PC-3 (cell line): ENCODE data around the gene PPIH. TPM values are rescaled to one million over a fixed set of nuclear protein-coding genes. Genes with fewer than 3 reads are reported as not detected.

Experiments used
- ATAC-seq: fragments of 200-7000 bp; cut with Tn5 transposase; 2 replicates; pipeline ENCODE4 v1.9.1; 2020; ENCODE audit warnings: mild to moderate bottlenecking, moderate library complexity
- BruUV-seq: library from RNA; stranded (reverse); fragments of 400-500 nt; replicated peaks from 2 replicates; lab custom pipeline; 2021; lab: Mats Ljungman, UMichigan
- CTCF ChIA-PET: fragments of 300-600 bp; sonication (Branson Sonifier 250); formaldehyde crosslinking; loops from one replicate; lab custom pipeline; 2022; ENCODE audit warnings: antibody characterized with exemption; lab: Charles Lee
- POLR2A ChIA-PET: fragments of 300-600 bp; sonication (Branson Sonifier 250); formaldehyde crosslinking; loops from one replicate; lab custom pipeline; 2022; ENCODE audit warnings: antibody characterized with exemption; ENCODE audit not compliant: unreplicated experiment; lab: Charles Lee
- DNase-seq: peaks from one replicate; pipeline ENCODE4 v3.0.0-alpha.2; 2015
- H2AFZ ChIP-seq: fragments of 300-600 bp; sonication (generic); 2 replicates; pipeline ENCODE4 v1.6.0; 2016; ENCODE audit warnings: antibody characterized with exemption, low read length
- H3F3A ChIP-seq: fragments of 300-600 bp; sonication (generic); one replicate; pipeline ENCODE4 v1.6.0; 2017; ENCODE audit warnings: antibody characterized with exemption, low read length, control low read depth, mild to moderate bottlenecking; ENCODE audit not compliant: unreplicated experiment
- H3K27ac ChIP-seq: fragments of 300-600 bp; sonication (generic); 2 replicates; pipeline ENCODE4 v1.5.1; 2016; ENCODE audit warnings: mild to moderate bottlenecking, low read length
- H3K27me3 ChIP-seq: fragments of 300-600 bp; sonication (generic); 2 replicates; pipeline ENCODE4 v1.6.1; 2016; ENCODE audit warnings: low read length, mixed read lengths
- H3K36me3 ChIP-seq: fragments of 300-600 bp; sonication (generic); 2 replicates; pipeline ENCODE4 v1.6.1; 2016; ENCODE audit warnings: low read depth, mixed run types, low read length, mixed read lengths
- H3K4me1 ChIP-seq: fragments of 300-600 bp; sonication (generic); 2 replicates; pipeline ENCODE4 v1.5.1; 2016; ENCODE audit warnings: low read length; ENCODE audit not compliant: insufficient read depth
- H3K4me2 ChIP-seq: fragments of 300-600 bp; sonication (generic); 2 replicates; pipeline ENCODE4 v1.6.0; 2016; ENCODE audit warnings: low read length
- H3K4me3 ChIP-seq: fragments of 300-600 bp; sonication (generic); 2 replicates; pipeline ENCODE4 v1.5.1; 2016; ENCODE audit warnings: mild to moderate bottlenecking, low read length, mixed read lengths
- H3K79me2 ChIP-seq: fragments of 300-600 bp; sonication (generic); 2 replicates; pipeline ENCODE4 v1.6.1; 2017; ENCODE audit warnings: low read length, mixed read lengths
- H3K9ac ChIP-seq: fragments of 300-600 bp; sonication (generic); 2 replicates; pipeline ENCODE4 v1.6.0; 2016; ENCODE audit warnings: mild to moderate bottlenecking, low read length
- H3K9me2 ChIP-seq: fragments of 300-600 bp; sonication (generic); replicated peaks from 2 replicates; pipeline ENCODE4 v1.6.1; 2016; ENCODE audit warnings: mixed run types, low read length, mixed read lengths
- H3K9me3 ChIP-seq: fragments of 300-600 bp; sonication (generic); 2 replicates; pipeline ENCODE4 v1.6.1; 2016; ENCODE audit warnings: low read length, mixed read lengths
- H4K20me1 ChIP-seq: fragments of 300-600 bp; sonication (generic); 2 replicates; pipeline ENCODE4 v1.6.1; 2016; ENCODE audit warnings: low read length, mixed read lengths
- CTCF ChIP-seq: fragments of 300-600 bp; sonication (generic); conservative IDR thresholded peaks from 2 replicates; pipeline ENCODE4 v1.5.1; 2017; ENCODE audit warnings: antibody characterized with exemption, low read depth, mild to moderate bottlenecking, low read length
- EZH2 ChIP-seq: fragments of 300-600 bp; sonication (generic); IDR thresholded peaks from one replicate; pipeline ENCODE4 v1.6.1; 2017; ENCODE audit warnings: antibody characterized with exemption, mild to moderate bottlenecking, low read length; ENCODE audit not compliant: unreplicated experiment
- EZH2phosphoT487 ChIP-seq: fragments of 300-600 bp; sonication (generic); IDR thresholded peaks from 2 replicates; pipeline ENCODE4 v1.6.1; 2018; ENCODE audit warnings: mild to moderate bottlenecking, antibody characterized with exemption, low read length, borderline replicate concordance
- intact Hi-C: fragments of 100-400 bp; cut with micrococcal nuclease; formaldehyde crosslinking; loops from 2 replicates; pipeline ENCODE4 v1.9.0; 2023
- total RNA-seq: library from RNA; depleted of rRNA; stranded (reverse); fragments of >200 nt; gene quantifications from 2 replicates; pipeline ENCODE4 v1.2.3, GENCODE V29; 2014

PPIH gene
- total RNA-seq, 1 experiment from 2014 or later = 103 TPM

DNA sequence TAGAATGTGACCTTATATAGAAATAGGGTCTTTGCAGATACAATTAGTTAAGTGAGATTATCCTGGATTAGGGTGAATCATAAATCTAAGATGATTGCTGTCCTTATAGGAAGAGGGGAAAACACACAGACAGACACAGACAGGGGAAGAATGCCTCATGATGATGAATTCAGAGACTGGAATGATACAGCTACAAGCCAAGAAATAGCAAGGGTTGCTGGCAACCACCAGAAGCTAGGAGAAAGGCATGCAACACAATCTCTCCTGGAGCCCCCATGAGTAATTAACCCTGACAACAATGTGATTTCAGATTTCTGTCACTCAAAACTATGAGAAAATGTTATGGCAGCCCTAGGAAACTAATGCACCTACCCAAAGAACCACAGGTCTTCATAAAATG is 19.1 kb upstream of the PPIH start:
- no peak for DNase-seq
- POLR2A ChIA-PET = no interaction called here
- no peaks in the 10 kb centered on the region for H3K36me3 ChIP-seq

GRCh38 chr1:42646056-42646455 is 12.2 kb upstream of the PPIH start:
- ATAC-seq = no peak
- no peaks in the 10 kb centered on the region for H3F3A ChIP-seq
- no peaks in the 10 kb centered on the region for H3K79me2 ChIP-seq
- BruUV-seq = no TSS peak
- no peak overlapping the region for H3K27ac ChIP-seq
- no peaks in the 10 kb centered on the region for H3K4me1 ChIP-seq
- H3K27me3 ChIP-seq = 0 out of 2 replicates have a peak, but pooled peaks cover 7% of the 10 kb centered on the region
- ChIA-PET POLR2A (no interaction called here), CTCF (no interaction called here)
- H3K4me3 ChIP-seq = no peak overlapping the region
- no peaks in the 10 kb centered on the region for H3K9me3 ChIP-seq
- H3K36me3 ChIP-seq = no peaks in the 10 kb centered on the region
- intact Hi-C loops = no loop called here
- no peaks in the 10 kb centered on the region for H4K20me1 ChIP-seq
- H3K4me2 ChIP-seq = no peak overlapping the region
- no peak for DNase-seq
- H3K9ac ChIP-seq = no peak overlapping the region
- H2AFZ ChIP-seq = no peak overlapping the region
- TF ChIP-seq EZH2phosphoT487 (no peak), CTCF (no peak), EZH2 (no peak)
- H3K9me2 ChIP-seq = no peaks in the 10 kb centered on the region; the same call in 1 of the 2 replicates

More for the DNA sequence above, 19.1 kb upstream of the PPIH start:
- intact Hi-C loops = no loop called here
- no peaks in the 10 kb centered on the region for H3F3A ChIP-seq
- no peak overlapping the region for H2AFZ ChIP-seq
- no peak overlapping the region for H3K4me3 ChIP-seq
- no peaks in the 10 kb centered on the region for H3K9me3 ChIP-seq
- no peak overlapping the region for H3K4me2 ChIP-seq
- H3K9ac ChIP-seq = no peak overlapping the region
- no peaks in the 10 kb centered on the region for H3K4me1 ChIP-seq
- ATAC-seq = no peak
- CTCF ChIA-PET = no interaction called here
- no peaks in the 10 kb centered on the region for H3K79me2 ChIP-seq
- H4K20me1 ChIP-seq = no peaks in the 10 kb centered on the region
- no peaks in the 10 kb centered on the region for H3K27me3 ChIP-seq
- TF ChIP-seq EZH2phosphoT487 (no peak), EZH2 (no peak), CTCF (no peak)
- no TSS peak for BruUV-seq
- H3K27ac ChIP-seq = no peak overlapping the region
- no peaks in the 10 kb centered on the region for H3K9me2 ChIP-seq

DNA sequence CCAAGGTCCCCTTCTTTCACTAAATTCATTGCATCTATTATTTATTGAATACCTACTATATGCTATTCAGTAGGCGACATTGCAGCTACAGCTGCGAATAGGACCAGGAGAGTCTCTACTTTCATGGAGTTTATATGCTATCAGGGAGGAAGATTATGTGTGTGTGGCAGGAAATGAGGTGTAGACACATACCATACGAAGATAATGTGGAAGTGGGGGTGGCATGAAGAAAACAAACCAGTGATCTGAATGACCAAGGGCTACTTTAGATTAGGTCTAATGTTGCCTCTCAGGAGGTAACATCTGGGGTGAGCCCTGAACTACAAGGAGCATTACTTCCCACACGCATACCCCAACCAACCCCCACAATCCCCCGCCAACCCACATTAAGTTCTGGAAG is 1.0 kb upstream of the PPIH start:
- H3K4me2 ChIP-seq = peak overlapping the region; percentile 96
- CTCF ChIA-PET = interaction anchor here (0.9 kb wide), 1 partner anchor 480 kb away, joined by 5 read pairs; no protein-coding TSS in a partner anchor
- intact Hi-C loops = loop anchor here (10.0 kb wide), 2 partner anchors 192 to 312 kb away; partner anchors contain the start of gene CCDC30

More for the DNA sequence above, 1.0 kb upstream of the PPIH start:
- TF ChIP-seq EZH2 = no peak
- TF ChIP-seq CTCF = no peak
- TF ChIP-seq EZH2phosphoT487 = no peak
- H3K27ac ChIP-seq = no peak overlapping the region
- H4K20me1 ChIP-seq = no peaks in the 10 kb centered on the region
- no TSS peak for BruUV-seq
- no peaks in the 10 kb centered on the region for H3K9me3 ChIP-seq
- H3K4me3 ChIP-seq = peak overlapping the region; percentile 97
- DNase-seq (no peak), ATAC-seq (no peak)
- peaks cover 22% of the 10 kb centered on the region for H3K4me1 ChIP-seq
- no peaks in the 10 kb centered on the region for H3F3A ChIP-seq
- H3K9me2 ChIP-seq = no peaks in the 10 kb centered on the region
- H3K9ac ChIP-seq = no peak overlapping the region
- peaks cover 21% of the 10 kb centered on the region; the same call in 1 of the 2 replicates for H3K36me3 ChIP-seq
- POLR2A ChIA-PET = no interaction called here
- peaks cover 11% of the 10 kb centered on the region; the same call in 1 of the 2 replicates for H3K27me3 ChIP-seq
- no peak overlapping the region for H2AFZ ChIP-seq
- peaks cover 38% of the 10 kb centered on the region for H3K79me2 ChIP-seq
